GM23338 (cell line): ENCODE data around the gene ABL1. TPM values are rescaled to one million over a fixed set of nuclear protein-coding genes. Genes with fewer than 3 reads are reported as not detected.
A peak's percentile ranks its signal among the peaks of the same experiment; 100 is the strongest.

ENCODE experiments used
- ATAC-seq: fragments of 200-7000 bp; cut with Tn5 transposase; 3 replicates; pipeline ENCODE4 v1.9.1; 2020
- DNase-seq: peaks from one replicate; pipeline ENCODE4 v3.0.0-alpha.2; 2015; ENCODE audit warnings: low spot score
- H2AFZ ChIP-seq: fragments of 200-600 bp; sonication (generic); 2 replicates; pipeline ENCODE4 v1.8.0; 2016; ENCODE audit warnings: antibody characterized with exemption, mild to moderate bottlenecking, moderate library complexity
- H3F3A ChIP-seq: fragments of 200-600 bp; sonication (generic); replicated peaks from 2 replicates; pipeline ENCODE4 v1.8.0; 2017; ENCODE audit warnings: antibody characterized with exemption, mixed run types, low read depth
- H3K27ac ChIP-seq: fragments of 200-600 bp; sonication (generic); 2 replicates; pipeline ENCODE4 v1.6.1; 2016; ENCODE audit warnings: low read depth
- H3K27me3 ChIP-seq: fragments of 200-600 bp; sonication (generic); 2 replicates; pipeline ENCODE4 v1.8.0; 2016; ENCODE audit warnings: mild to moderate bottlenecking, mixed run types, moderate library complexity; ENCODE audit not compliant: insufficient read depth
- H3K36me3 ChIP-seq: fragments of 200-600 bp; sonication (generic); 2 replicates; pipeline ENCODE4 v1.8.0; 2016; ENCODE audit warnings: mild to moderate bottlenecking; ENCODE audit not compliant: insufficient read depth
- H3K4me1 ChIP-seq: fragments of 200-600 bp; sonication (generic); 2 replicates; pipeline ENCODE4 v1.8.0; 2016; ENCODE audit warnings: mild to moderate bottlenecking, moderate library complexity; ENCODE audit not compliant: insufficient read depth
- H3K4me2 ChIP-seq: fragments of 200-600 bp; sonication (generic); 2 replicates; pipeline ENCODE4 v1.7.1; 2017; ENCODE audit warnings: mixed run types
- H3K4me3 ChIP-seq: fragments of 200-600 bp; sonication (generic); 2 replicates; pipeline ENCODE4 v1.6.1; 2016; ENCODE audit warnings: mixed run types
- H3K79me2 ChIP-seq: fragments of 200-600 bp; sonication (generic); replicated peaks from 2 replicates; pipeline ENCODE4 v1.8.0; 2017; ENCODE audit warnings: mild to moderate bottlenecking; ENCODE audit not compliant: insufficient read depth
- H3K9me2 ChIP-seq: fragments of 200-600 bp; sonication (generic); 2 replicates; pipeline ENCODE4 v1.8.0; 2017; ENCODE audit not compliant: insufficient read depth
- H4K20me1 ChIP-seq: fragments of 200-600 bp; sonication (generic); replicated peaks from 2 replicates; pipeline ENCODE4 v1.8.0; 2017; ENCODE audit warnings: mild to moderate bottlenecking; ENCODE audit not compliant: insufficient read depth
- H3K27ac Mint-ChIP-seq: 2 replicates; pipeline ENCODE4 v1.8.0; 2020; ENCODE audit warnings: inconsistent platforms, mild to moderate bottlenecking, moderate library complexity, mixed read lengths
- H3K27me3 Mint-ChIP-seq: 3 replicates; pipeline ENCODE4 v1.8.0; 2022; ENCODE audit warnings: low read depth, mild to moderate bottlenecking, moderate library complexity, mixed read lengths, inconsistent platforms; ENCODE audit not compliant: insufficient read depth, poor library complexity
- H3K36me3 Mint-ChIP-seq: 3 replicates; pipeline ENCODE4 v1.8.0; 2021; ENCODE audit warnings: low read depth, mild to moderate bottlenecking, inconsistent platforms, moderate library complexity, mixed read lengths
- H3K4me1 Mint-ChIP-seq: 3 replicates; pipeline ENCODE4 v1.8.0; 2020; ENCODE audit warnings: mild to moderate bottlenecking, inconsistent platforms, mixed read lengths
- H3K4me3 Mint-ChIP-seq: 3 replicates; pipeline ENCODE4 v1.8.0; 2021; ENCODE audit warnings: moderate library complexity, mild to moderate bottlenecking, inconsistent platforms, mixed read lengths
- H3K9me3 Mint-ChIP-seq: 3 replicates; pipeline ENCODE4 v1.8.0; 2020; ENCODE audit warnings: moderate library complexity, mild to moderate bottlenecking, inconsistent platforms, mixed read lengths
- CREB1 ChIP-seq: fragments of 250-450 bp; sonication (Bioruptor Pico); IDR thresholded peaks from 2 replicates; pipeline ENCODE4 v1.5.0; 2020; ENCODE audit warnings: low read depth, mild to moderate bottlenecking, moderate library complexity
- CTCF ChIP-seq, 2 experiments: fragments of 200-600 bp in 1 of 2; sonication (generic) in 1 of 2; conservative IDR thresholded peaks; 2 replicates each; pipeline versions ENCODE4 v1.5.1 to v1.6.1; 2016 to 2017; ENCODE audit warnings: antibody characterized with exemption in 2 of 2, low read depth in 2 of 2, mild to moderate bottlenecking in 2 of 2, moderate library complexity in 1 of 2
- ETS1 ChIP-seq: IDR thresholded peaks from 2 replicates; pipeline ENCODE4 v1.6.1; 2016; ENCODE audit warnings: antibody characterized with exemption
- EZH2 ChIP-seq: fragments of 200-600 bp; sonication (generic); IDR thresholded peaks from one replicate; pipeline ENCODE4 v1.8.0; 2017; ENCODE audit warnings: antibody characterized with exemption, mild to moderate bottlenecking, low read depth; ENCODE audit not compliant: unreplicated experiment
- JUNB ChIP-seq: IDR thresholded peaks from one replicate; pipeline ENCODE4 v1.6.1; 2016; ENCODE audit warnings: antibody characterized with exemption; ENCODE audit not compliant: unreplicated experiment
- NANOG ChIP-seq: IDR thresholded peaks from 2 replicates; pipeline ENCODE4 v1.6.1; 2016; ENCODE audit warnings: antibody characterized with exemption, borderline replicate concordance
- POLR2AphosphoS5 ChIP-seq: IDR thresholded peaks from 2 replicates; pipeline ENCODE4 v1.6.1; 2016; ENCODE audit warnings: antibody characterized with exemption, low read depth
- REST ChIP-seq: IDR thresholded peaks from one replicate; pipeline ENCODE4 v1.6.1; 2018; ENCODE audit warnings: antibody characterized with exemption; ENCODE audit not compliant: unreplicated experiment
- STAT1 ChIP-seq: IDR thresholded peaks from one replicate; pipeline ENCODE4 v1.6.1; 2016; ENCODE audit warnings: antibody characterized with exemption; ENCODE audit not compliant: unreplicated experiment
- ZNF331 ChIP-seq: fragments of 250-450 bp; sonication (Bioruptor Pico); IDR thresholded peaks from 2 replicates; pipeline ENCODE4 v1.5.0; 2020; ENCODE audit warnings: low read depth, mild to moderate bottlenecking, moderate library complexity
- polyA plus RNA-seq: library from polyadenylated mRNA; unstranded; fragments of >200 nt; fragmentation: Nextera tagmentation; extraction: Ambion mirVana; gene quantifications from 2 replicates; pipeline ENCODE4 v1.2.1, GENCODE V29; 2016
- total RNA-seq: library from RNA; depleted of rRNA; stranded (reverse); fragments of >200 nt; shearing (Covaris generic); gene quantifications from 2 replicates; pipeline ENCODE4 v1.2.3, GENCODE V29; 2014
- TF ChIP-seq, protein P1 (sequence below): fragments of 250-450 bp; sonication (Bioruptor Pico); IDR thresholded peaks from 2 replicates; pipeline ENCODE4 v1.5.0; 2020; ENCODE audit warnings: mild to moderate bottlenecking, moderate library complexity

Gene ABL1
- total and polyA plus RNA-seq, 2 experiments from 2014 or later: 20.7 to 85.1 TPM

DNA sequence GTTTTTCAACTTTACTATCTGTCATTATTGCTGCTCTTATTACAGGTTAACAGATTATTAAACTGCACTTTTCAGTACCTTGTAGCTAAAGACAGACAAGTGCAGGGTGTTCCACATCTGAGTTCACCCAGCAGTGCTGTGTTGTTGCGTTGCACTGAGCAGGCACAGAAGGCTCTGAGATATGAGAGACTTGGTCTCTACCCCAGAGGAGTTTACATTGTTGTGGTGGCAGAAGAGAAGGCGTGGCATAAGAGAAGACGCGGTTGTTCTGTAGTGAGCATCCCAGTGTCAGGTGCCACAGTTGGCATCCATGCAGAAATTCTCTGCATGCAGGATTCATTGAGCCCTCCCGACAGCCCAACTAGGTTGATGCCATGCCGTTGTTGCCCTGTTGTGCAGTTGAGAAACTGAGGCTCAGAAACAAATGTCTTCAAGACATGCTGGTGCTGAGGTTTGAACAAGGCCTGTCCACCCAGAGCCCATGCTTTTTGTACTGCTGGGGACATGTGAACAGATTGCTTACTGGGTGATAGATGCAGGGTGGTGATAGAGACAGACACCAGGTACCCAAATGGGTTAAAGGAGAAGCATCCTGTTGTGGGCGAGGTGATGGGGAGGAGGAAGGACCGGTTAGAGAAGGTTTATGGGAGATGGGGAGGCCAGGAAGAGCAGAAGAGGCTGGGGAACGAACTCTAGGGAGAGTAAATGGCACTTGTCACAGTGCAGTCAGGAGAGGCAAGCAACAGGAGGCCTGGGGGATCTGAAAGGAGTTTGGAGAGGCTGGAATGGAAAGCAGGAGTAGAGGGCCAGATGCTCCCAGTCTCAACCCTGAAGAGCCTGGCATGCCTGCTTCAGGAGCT lies 8.2 kb downstream of the ABL1 start (continued):
- no peak for TF ChIP-seq NANOG
- TF ChIP-seq ETS1: no peak
- TF ChIP-seq STAT1: no peak
- TF ChIP-seq CREB1 (CRISPR knock-in tag): no peak
- no peak for TF ChIP-seq POLR2AphosphoS5

DNA sequence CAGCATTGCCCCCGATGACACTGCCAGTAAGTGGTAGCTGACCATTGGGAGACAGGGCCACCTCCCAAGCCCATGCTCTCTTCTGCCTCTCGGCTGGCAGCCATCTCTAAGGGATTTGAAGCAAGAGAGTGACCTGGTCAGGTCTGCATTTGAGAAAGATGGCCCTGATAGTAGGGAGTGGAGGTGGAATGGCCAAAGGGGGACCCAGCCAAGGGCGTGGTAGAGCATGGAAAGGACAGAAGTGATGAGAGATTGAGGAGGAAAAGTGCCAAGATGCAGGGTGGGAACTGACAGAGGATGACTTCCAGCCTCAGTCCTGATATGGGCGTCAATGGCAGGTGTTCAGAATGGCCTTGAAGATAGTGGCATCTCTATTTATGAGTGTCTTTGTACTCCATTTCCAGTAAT lies 9.0 kb downstream of the ABL1 start:
- peaks cover 73% of the 10 kb centered on the region for H3K4me1 Mint-ChIP-seq
- TF ChIP-seq, protein P1, sequence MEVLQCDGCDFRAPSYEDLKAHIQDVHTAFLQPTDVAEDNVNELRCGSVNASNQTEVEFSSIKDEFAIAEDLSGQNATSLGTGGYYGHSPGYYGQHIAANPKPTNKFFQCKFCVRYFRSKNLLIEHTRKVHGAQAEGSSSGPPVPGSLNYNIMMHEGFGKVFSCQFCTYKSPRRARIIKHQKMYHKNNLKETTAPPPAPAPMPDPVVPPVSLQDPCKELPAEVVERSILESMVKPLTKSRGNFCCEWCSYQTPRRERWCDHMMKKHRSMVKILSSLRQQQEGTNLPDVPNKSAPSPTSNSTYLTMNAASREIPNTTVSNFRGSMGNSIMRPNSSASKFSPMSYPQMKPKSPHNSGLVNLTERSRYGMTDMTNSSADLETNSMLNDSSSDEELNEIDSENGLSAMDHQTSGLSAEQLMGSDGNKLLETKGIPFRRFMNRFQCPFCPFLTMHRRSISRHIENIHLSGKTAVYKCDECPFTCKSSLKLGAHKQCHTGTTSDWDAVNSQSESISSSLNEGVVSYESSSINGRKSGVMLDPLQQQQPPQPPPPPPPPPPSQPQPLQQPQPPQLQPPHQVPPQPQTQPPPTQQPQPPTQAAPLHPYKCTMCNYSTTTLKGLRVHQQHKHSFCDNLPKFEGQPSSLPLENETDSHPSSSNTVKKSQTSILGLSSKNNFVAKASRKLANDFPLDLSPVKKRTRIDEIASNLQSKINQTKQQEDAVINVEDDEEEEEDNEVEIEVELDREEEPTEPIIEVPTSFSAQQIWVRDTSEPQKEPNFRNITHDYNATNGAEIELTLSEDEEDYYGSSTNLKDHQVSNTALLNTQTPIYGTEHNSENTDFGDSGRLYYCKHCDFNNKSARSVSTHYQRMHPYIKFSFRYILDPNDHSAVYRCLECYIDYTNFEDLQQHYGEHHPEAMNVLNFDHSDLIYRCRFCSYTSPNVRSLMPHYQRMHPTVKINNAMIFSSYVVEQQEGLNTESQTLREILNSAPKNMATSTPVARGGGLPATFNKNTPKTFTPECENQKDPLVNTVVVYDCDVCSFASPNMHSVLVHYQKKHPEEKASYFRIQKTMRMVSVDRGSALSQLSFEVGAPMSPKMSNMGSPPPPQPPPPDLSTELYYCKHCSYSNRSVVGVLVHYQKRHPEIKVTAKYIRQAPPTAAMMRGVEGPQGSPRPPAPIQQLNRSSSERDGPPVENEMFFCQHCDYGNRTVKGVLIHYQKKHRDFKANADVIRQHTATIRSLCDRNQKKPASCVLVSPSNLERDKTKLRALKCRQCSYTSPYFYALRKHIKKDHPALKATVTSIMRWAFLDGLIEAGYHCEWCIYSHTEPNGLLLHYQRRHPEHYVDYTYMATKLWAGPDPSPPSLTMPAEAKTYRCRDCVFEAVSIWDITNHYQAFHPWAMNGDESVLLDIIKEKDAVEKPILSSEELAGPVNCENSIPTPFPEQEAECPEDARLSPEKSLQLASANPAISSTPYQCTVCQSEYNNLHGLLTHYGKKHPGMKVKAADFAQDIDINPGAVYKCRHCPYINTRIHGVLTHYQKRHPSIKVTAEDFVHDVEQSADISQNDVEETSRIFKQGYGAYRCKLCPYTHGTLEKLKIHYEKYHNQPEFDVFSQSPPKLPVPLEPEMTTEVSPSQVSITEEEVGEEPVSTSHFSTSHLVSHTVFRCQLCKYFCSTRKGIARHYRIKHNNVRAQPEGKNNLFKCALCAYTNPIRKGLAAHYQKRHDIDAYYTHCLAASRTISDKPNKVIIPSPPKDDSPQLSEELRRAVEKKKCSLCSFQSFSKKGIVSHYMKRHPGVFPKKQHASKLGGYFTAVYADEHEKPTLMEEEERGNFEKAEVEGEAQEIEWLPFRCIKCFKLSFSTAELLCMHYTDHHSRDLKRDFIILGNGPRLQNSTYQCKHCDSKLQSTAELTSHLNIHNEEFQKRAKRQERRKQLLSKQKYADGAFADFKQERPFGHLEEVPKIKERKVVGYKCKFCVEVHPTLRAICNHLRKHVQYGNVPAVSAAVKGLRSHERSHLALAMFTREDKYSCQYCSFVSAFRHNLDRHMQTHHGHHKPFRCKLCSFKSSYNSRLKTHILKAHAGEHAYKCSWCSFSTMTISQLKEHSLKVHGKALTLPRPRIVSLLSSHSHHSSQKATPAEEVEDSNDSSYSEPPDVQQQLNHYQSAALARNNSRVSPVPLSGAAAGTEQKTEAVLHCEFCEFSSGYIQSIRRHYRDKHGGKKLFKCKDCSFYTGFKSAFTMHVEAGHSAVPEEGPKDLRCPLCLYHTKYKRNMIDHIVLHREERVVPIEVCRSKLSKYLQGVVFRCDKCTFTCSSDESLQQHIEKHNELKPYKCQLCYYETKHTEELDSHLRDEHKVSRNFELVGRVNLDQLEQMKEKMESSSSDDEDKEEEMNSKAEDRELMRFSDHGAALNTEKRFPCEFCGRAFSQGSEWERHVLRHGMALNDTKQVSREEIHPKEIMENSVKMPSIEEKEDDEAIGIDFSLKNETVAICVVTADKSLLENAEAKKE (CRISPR knock-in tag): no peak
- TF ChIP-seq NANOG: no peak
- no peak for TF ChIP-seq CTCF (conservative IDR thresholded peaks at IDR 0.05; ENCODE audit: low read depth in 2 of 2)
- no peak for TF ChIP-seq JUNB
- TF ChIP-seq REST: no peak
- no peak for TF ChIP-seq EZH2
- TF ChIP-seq CREB1 (CRISPR knock-in tag): no peak
- no peak for TF ChIP-seq ZNF331 (CRISPR knock-in tag)
- TF ChIP-seq STAT1: no peak

More for the DNA sequence above, 9.0 kb downstream of the ABL1 start:
- Histone ChIP-seq H3K79me2 (peaks cover 94% of the 10 kb centered on the region), H4K20me1 (peaks cover 37% of the 10 kb centered on the region), H3K27me3 (no peaks in the 10 kb centered on the region), H2AFZ (no peak overlapping the region), H3K36me3 (no peaks in the 10 kb centered on the region), H3K27ac (no peak overlapping the region), H3K4me2 (no peak overlapping the region), H3K4me3 (no peak overlapping the region), H3F3A (peaks cover 9% of the 10 kb centered on the region; the same call in 1 of the 2 replicates), H3K4me1 (peaks cover 77% of the 10 kb centered on the region), H3K9me2 (no peaks in the 10 kb centered on the region)
- Mint-ChIP-seq H3K36me3 (no peaks in the 10 kb centered on the region), H3K9me3 (no peaks in the 10 kb centered on the region), H3K27me3 (peaks cover 5% of the 10 kb centered on the region), H3K4me3 (no peak overlapping the region), H3K27ac (peak overlapping the region; percentile 25; the same call in 1 of the 2 replicates)
- DNase-seq: no peak
- ATAC-seq: no peak
